ENCODE data around the gene ANO6.

DNA sequence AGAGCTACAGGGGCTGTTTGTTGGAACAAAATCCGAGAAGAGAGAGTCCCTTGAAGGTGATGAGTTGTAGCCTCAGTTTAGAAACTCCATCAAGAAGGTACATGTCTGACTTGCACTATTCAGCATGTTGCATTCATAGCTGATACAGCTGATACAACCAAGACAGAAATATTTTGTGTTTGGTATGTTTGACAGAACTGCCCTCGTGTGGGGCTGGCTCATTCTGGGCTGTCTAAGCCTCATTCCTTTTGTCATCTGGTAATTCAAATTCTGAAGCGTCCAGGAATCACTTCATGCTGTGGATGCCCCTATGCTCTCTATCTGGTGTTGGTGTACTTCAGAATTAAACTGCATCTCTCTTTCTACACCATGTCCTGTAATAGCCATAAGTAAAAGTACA, 126.3 kb downstream of the ANO6 start:
- TF ChIP-seq, protein P1, sequence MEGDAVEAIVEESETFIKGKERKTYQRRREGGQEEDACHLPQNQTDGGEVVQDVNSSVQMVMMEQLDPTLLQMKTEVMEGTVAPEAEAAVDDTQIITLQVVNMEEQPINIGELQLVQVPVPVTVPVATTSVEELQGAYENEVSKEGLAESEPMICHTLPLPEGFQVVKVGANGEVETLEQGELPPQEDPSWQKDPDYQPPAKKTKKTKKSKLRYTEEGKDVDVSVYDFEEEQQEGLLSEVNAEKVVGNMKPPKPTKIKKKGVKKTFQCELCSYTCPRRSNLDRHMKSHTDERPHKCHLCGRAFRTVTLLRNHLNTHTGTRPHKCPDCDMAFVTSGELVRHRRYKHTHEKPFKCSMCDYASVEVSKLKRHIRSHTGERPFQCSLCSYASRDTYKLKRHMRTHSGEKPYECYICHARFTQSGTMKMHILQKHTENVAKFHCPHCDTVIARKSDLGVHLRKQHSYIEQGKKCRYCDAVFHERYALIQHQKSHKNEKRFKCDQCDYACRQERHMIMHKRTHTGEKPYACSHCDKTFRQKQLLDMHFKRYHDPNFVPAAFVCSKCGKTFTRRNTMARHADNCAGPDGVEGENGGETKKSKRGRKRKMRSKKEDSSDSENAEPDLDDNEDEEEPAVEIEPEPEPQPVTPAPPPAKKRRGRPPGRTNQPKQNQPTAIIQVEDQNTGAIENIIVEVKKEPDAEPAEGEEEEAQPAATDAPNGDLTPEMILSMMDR (conservative IDR thresholded peaks at IDR 0.05), result no peak
- TF ChIP-seq EZH2 (IDR thresholded peaks at IDR 0.05; ENCODE audit: low read depth), result no peak
